Fibroblast of the aortic adventitia (primary cell): ENCODE data around the gene PPP1R7. TPM values are rescaled to one million over a fixed set of nuclear protein-coding genes. Genes with fewer than 3 reads are reported as not detected.
A peak's percentile ranks its signal among the peaks of the same experiment; 100 is the strongest.

Experiments
- DNase-seq: peaks from one replicate; pipeline ENCODE4 v3.0.0-alpha.2; 2010; ENCODE audit warnings: low read depth
- H3K4me3 ChIP-seq: 2 replicates; pipeline ENCODE4 v1.5.1; 2011; ENCODE audit warnings: low read depth, mild to moderate bottlenecking, control low read depth, low read length, moderate library complexity
- CTCF ChIP-seq: IDR thresholded peaks from 2 replicates; pipeline ENCODE4 v1.5.1; 2011; ENCODE audit warnings: mild to moderate bottlenecking, low read length, control low read depth, inconsistent platforms; ENCODE audit not compliant: insufficient read depth
- total RNA-seq: library from RNA; depleted of rRNA; stranded (reverse); fragments of >200 nt; gene quantifications from 2 replicates; pipeline ENCODE4 v1.2.3, GENCODE V29; 2012; ENCODE audit warnings: low replicate concordance

The PPP1R7 gene
- total RNA-seq, 1 donor: 70.0 TPM

GRCh38 chr2:241223211-241224017, 73.1 kb downstream of the PPP1R7 start:
- no peak for DNase-seq
- TF ChIP-seq CTCF: no peak
- no peak overlapping the region for H3K4me3 ChIP-seq

GRCh38 chr2:241224018-241224850, 74.0 kb downstream of the PPP1R7 start:
- TF ChIP-seq CTCF: no peak
- peak; percentile 43 for DNase-seq
- no peak overlapping the region for H3K4me3 ChIP-seq

GRCh38 chr2:241224851-241225438, 74.7 kb downstream of the PPP1R7 start:
- peak; percentile 22 for DNase-seq
- no peak for TF ChIP-seq CTCF

GRCh38 chr2:241225545-241225944, 75.3 kb downstream of the PPP1R7 start:
- TF ChIP-seq CTCF: no peak

More at GRCh38 chr2:241224851-241225438, 74.7 kb downstream of the PPP1R7 start:
- H3K4me3 ChIP-seq: no peak overlapping the region

GRCh38 chr2:241225983-241226382, 75.7 kb downstream of the PPP1R7 start:
- DNase-seq: no peak
- H3K4me3 ChIP-seq: no peak overlapping the region
- no peak for TF ChIP-seq CTCF

More at GRCh38 chr2:241225545-241225944, 75.3 kb downstream of the PPP1R7 start:
- no peak for DNase-seq
- H3K4me3 ChIP-seq: no peak overlapping the region

- TF ChIP-seq CTCF: no peak
- no peak overlapping the region for H3K4me3 ChIP-seq
- peak; percentile 23 for DNase-seq
Observed at GRCh38 chr2:241226723-241227572, 76.7 kb downstream of the PPP1R7 start.
